HepG2 (cell line): Measurements from ENCODE around the gene TMEM204.

ENCODE experiments used
- ARID4A ChIP-seq: sonication (generic); formaldehyde crosslinking; IDR thresholded peaks from 2 replicates; pipeline ENCODE4 v1.5.0; 2020; ENCODE audit warnings: mild to moderate bottlenecking, missing genetic modification reagents, borderline replicate concordance
- ASH2L ChIP-seq: fragments of 300-600, 200-600 bp; sonication (generic); IDR thresholded peaks from 2 replicates; pipeline ENCODE4 v1.7.0; 2017; ENCODE audit warnings: low read depth, mild to moderate bottlenecking, moderate library complexity, mixed read lengths, low read length; ENCODE audit not compliant: insufficient read length
- BHLHE40 ChIP-seq: IDR thresholded peaks from 2 replicates; pipeline ENCODE4 v1.6.1; 2011; ENCODE audit warnings: low read length, improper control_type of control experiment
- BRF2 ChIP-seq: sonication (generic); formaldehyde crosslinking; IDR thresholded peaks from 2 replicates; pipeline ENCODE4 v1.8.1; 2022; ENCODE audit warnings: mild to moderate bottlenecking, missing genetic modification reagents
- CTCF ChIP-seq: sonication (generic); formaldehyde crosslinking; IDR thresholded peaks from 2 replicates; pipeline ENCODE4 v1.5.0; 2020; ENCODE audit warnings: mild to moderate bottlenecking, missing genetic modification reagents, moderate library complexity
- KDM5B ChIP-seq: sonication (generic); formaldehyde crosslinking; IDR thresholded peaks from 2 replicates; pipeline ENCODE4 v1.4.0; 2020; ENCODE audit warnings: missing genetic modification reagents, mild to moderate bottlenecking, borderline replicate concordance
- TBL1XR1 ChIP-seq: fragments of 150-350 bp; IDR thresholded peaks from 2 replicates; pipeline ENCODE4 v1.6.1; 2014; ENCODE audit warnings: borderline replicate concordance, low read length; ENCODE audit not compliant: partially characterized antibody
- TGIF2 ChIP-seq: IDR thresholded peaks from 2 replicates; pipeline ENCODE4 v1.6.1; 2016; ENCODE audit warnings: control low read depth, missing compliant biosample characterization
- ZFP36 ChIP-seq: fragments of 150-350 bp; IDR thresholded peaks from 2 replicates; pipeline ENCODE4 v1.6.1; 2018; ENCODE audit warnings: borderline replicate concordance, low read length, low read depth; ENCODE audit not compliant: partially characterized antibody
- ZNF362 ChIP-seq: sonication (generic); formaldehyde crosslinking; IDR thresholded peaks from 2 replicates; pipeline ENCODE4 v1.4.0; 2020; ENCODE audit warnings: missing genetic modification reagents, mild to moderate bottlenecking, borderline replicate concordance
- TF ChIP-seq, protein P1 (sequence below): sonication (generic); formaldehyde crosslinking; IDR thresholded peaks from 2 replicates; pipeline ENCODE4 v1.5.0; 2020; ENCODE audit warnings: missing genetic modification reagents
- TF ChIP-seq, protein P2 (sequence below): IDR thresholded peaks from 2 replicates; pipeline ENCODE4 v1.6.1; 2012; ENCODE audit warnings: low read length, improper control_type of control experiment

DNA sequence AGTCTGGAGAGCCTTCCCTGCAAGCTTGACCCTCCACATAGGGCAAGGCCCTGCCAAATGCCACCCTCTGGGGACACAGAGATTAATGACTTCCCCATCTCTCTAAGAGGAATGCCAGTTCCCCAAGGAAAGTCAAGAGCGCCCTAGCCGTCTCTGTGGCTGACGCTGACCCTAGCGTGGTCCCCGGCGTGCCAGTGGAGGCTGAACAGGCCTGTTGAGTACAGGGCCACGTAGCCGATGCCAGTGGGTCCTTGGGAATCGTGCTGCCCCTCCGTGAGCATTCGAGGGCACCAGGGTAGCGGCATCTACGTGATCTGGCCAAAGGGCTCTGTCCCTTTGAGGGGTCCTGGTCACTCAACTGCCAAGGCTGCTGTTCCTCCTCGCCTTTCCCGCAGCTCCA, 17.2 kb downstream of the TMEM204 start:
- TF ChIP-seq ARID4A (CRISPR knock-in tag) (no peak), TGIF2 (no peak), BHLHE40 (no peak), ASH2L (no peak), BRF2 (CRISPR knock-in tag) (no peak), CTCF (CRISPR knock-in tag) (no peak), TBL1XR1 (no peak), ZFP36 (no peak), KDM5B (CRISPR knock-in tag) (no peak), ZNF362 (CRISPR knock-in tag) (no peak)
- TF ChIP-seq, protein P1, sequence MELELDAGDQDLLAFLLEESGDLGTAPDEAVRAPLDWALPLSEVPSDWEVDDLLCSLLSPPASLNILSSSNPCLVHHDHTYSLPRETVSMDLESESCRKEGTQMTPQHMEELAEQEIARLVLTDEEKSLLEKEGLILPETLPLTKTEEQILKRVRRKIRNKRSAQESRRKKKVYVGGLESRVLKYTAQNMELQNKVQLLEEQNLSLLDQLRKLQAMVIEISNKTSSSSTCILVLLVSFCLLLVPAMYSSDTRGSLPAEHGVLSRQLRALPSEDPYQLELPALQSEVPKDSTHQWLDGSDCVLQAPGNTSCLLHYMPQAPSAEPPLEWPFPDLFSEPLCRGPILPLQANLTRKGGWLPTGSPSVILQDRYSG, result no peak
- TF ChIP-seq, protein P2, sequence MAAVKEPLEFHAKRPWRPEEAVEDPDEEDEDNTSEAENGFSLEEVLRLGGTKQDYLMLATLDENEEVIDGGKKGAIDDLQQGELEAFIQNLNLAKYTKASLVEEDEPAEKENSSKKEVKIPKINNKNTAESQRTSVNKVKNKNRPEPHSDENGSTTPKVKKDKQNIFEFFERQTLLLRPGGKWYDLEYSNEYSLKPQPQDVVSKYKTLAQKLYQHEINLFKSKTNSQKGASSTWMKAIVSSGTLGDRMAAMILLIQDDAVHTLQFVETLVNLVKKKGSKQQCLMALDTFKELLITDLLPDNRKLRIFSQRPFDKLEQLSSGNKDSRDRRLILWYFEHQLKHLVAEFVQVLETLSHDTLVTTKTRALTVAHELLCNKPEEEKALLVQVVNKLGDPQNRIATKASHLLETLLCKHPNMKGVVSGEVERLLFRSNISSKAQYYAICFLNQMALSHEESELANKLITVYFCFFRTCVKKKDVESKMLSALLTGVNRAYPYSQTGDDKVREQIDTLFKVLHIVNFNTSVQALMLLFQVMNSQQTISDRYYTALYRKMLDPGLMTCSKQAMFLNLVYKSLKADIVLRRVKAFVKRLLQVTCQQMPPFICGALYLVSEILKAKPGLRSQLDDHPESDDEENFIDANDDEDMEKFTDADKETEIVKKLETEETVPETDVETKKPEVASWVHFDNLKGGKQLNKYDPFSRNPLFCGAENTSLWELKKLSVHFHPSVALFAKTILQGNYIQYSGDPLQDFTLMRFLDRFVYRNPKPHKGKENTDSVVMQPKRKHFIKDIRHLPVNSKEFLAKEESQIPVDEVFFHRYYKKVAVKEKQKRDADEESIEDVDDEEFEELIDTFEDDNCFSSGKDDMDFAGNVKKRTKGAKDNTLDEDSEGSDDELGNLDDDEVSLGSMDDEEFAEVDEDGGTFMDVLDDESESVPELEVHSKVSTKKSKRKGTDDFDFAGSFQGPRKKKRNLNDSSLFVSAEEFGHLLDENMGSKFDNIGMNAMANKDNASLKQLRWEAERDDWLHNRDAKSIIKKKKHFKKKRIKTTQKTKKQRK, result no peak
